Smooth muscle cell (in vitro differentiated cells): Measurements from ENCODE around the gene PHLDB2. TPM values are rescaled to one million over a fixed set of nuclear protein-coding genes. Genes with fewer than 3 reads are reported as not detected.

Experiments
- DNase-seq: peaks from one replicate; lab custom pipeline; 2025; ENCODE audit not compliant: unreplicated experiment; lab: John Stamatoyannopoulos, UW
- H2AFZ ChIP-seq: fragments of 200-600 bp; sonication (generic); 2 replicates; pipeline ENCODE4 v1.6.0; 2016; ENCODE audit warnings: antibody characterized with exemption, low read depth, mild to moderate bottlenecking
- H3F3A ChIP-seq: fragments of 200-600 bp; sonication (generic); 2 replicates; pipeline ENCODE4 v1.6.0; 2017; ENCODE audit warnings: antibody characterized with exemption, low read depth
- H3K27ac ChIP-seq: fragments of 200-600 bp; sonication (generic); 2 replicates; pipeline ENCODE4 v1.5.1; 2016; ENCODE audit warnings: low read depth, mild to moderate bottlenecking
- H3K27me3 ChIP-seq: fragments of 200-600 bp; sonication (generic); 2 replicates; pipeline ENCODE4 v1.6.1; 2016; ENCODE audit warnings: low read depth, mild to moderate bottlenecking
- H3K36me3 ChIP-seq: fragments of 200-600 bp; sonication (generic); 2 replicates; pipeline ENCODE4 v1.5.1; 2016; ENCODE audit warnings: low read depth
- H3K4me1 ChIP-seq: fragments of 200-600 bp; sonication (generic); 2 replicates; pipeline ENCODE4 v1.5.1; 2016; ENCODE audit warnings: low read depth
- H3K4me2 ChIP-seq: fragments of 200-600 bp; sonication (generic); 2 replicates; pipeline ENCODE4 v1.6.0; 2016; ENCODE audit warnings: mild to moderate bottlenecking
- H3K4me3 ChIP-seq: fragments of 200-600 bp; sonication (generic); 2 replicates; pipeline ENCODE4 v1.5.1; 2016; ENCODE audit warnings: mild to moderate bottlenecking
- H3K79me2 ChIP-seq: fragments of 200-600 bp; sonication (generic); 2 replicates; pipeline ENCODE4 v1.6.0; 2016; ENCODE audit warnings: low read depth, mild to moderate bottlenecking
- H3K9ac ChIP-seq: fragments of 200-600 bp; sonication (generic); 2 replicates; pipeline ENCODE4 v1.6.0; 2016; ENCODE audit warnings: low read depth
- H3K9me3 ChIP-seq: fragments of 200-600 bp; sonication (generic); replicated peaks from 2 replicates; pipeline ENCODE4 v1.5.1; 2016; ENCODE audit warnings: low read depth
- H4K20me1 ChIP-seq: fragments of 200-600 bp; sonication (generic); 2 replicates; pipeline ENCODE4 v1.6.0; 2016; ENCODE audit warnings: low read depth
- CTCF ChIP-seq: fragments of 200-600 bp; sonication (generic); IDR thresholded peaks from 2 replicates; pipeline ENCODE4 v1.5.1; 2017; ENCODE audit warnings: borderline replicate concordance, mild to moderate bottlenecking, antibody characterized with exemption; ENCODE audit not compliant: insufficient read depth, poor library complexity, severe bottlenecking
- WGBS: methylation state at CpG from one replicate; pipeline ENCODE4 v1.1.7; 2016; ENCODE audit warnings: low lambda C conversion rate; 5-methylcytosine and 5-hydroxymethylcytosine counted together
- polyA plus RNA-seq: library from polyadenylated mRNA; unstranded; fragments of >200 nt; fragmentation: Nextera tagmentation; extraction: Ambion mirVana; gene quantifications from 2 replicates; pipeline ENCODE4 v1.2.1, GENCODE V29; 2016
- total RNA-seq: library from RNA; depleted of rRNA; stranded (reverse); fragments of >200 nt; gene quantifications from 2 replicates; pipeline ENCODE4 v1.2.3, GENCODE V29; 2014

Gene PHLDB2
- total and polyA plus RNA-seq, 2 experiments from 2014 or later, result 40.5 to 79.7 TPM

- Histone ChIP-seq H4K20me1 (peaks cover 19% of the 10 kb centered on the region), H3K27me3 (no peaks in the 10 kb centered on the region), H3K79me2 (peaks cover 46% of the 10 kb centered on the region), H2AFZ (peak within 1 kb of the TSS; percentile 90), H3K4me3 (peak within 1 kb of the TSS; percentile 72), H3K4me1 (peaks cover 20% of the 10 kb centered on the region), H3F3A (peaks cover 13% of the 10 kb centered on the region), H3K9me3 (no peaks in the 10 kb centered on the region), H3K36me3 (peaks cover 6% of the 10 kb centered on the region), H3K9ac (peak within 1 kb of the TSS; percentile 65), H3K27ac (peak within 1 kb of the TSS; percentile 34), H3K4me2 (peak within 1 kb of the TSS; percentile 88)
- TF ChIP-seq CTCF, result no peak
- 3% methylated on average over 61 of the region's 61 CpGs for WGBS
- peak; percentile 79 for DNase-seq
These were observed 119.7 kb downstream of the PHLDB2 start, which contains the start of gene ABHD10 for GRCh38 chr3:111978583-111979433. ABHD10 (plus strand) TSS chr3:111979026; CDS start chr3:111979062, 36 bp downstream.

GRCh38 chr3:111979434-111980038 is 120.5 kb downstream of the PHLDB2 start:
- Histone ChIP-seq H3K4me2 (peak overlapping the region; percentile 88), H3K4me1 (peaks cover 20% of the 10 kb centered on the region), H3K27ac (no peak overlapping the region)

GRCh38 chr3:111980716-111981456 is 121.8 kb downstream of the PHLDB2 start:
- Histone ChIP-seq H3K4me2 (peak overlapping the region; percentile 88), H3K36me3 (no peaks in the 10 kb centered on the region), H3K4me3 (no peak overlapping the region), H2AFZ (no peak overlapping the region), H3K27me3 (no peaks in the 10 kb centered on the region), H3F3A (peaks cover 10% of the 10 kb centered on the region), H3K4me1 (peaks cover 20% of the 10 kb centered on the region), H3K9ac (peak overlapping the region; percentile 4), H3K9me3 (no peaks in the 10 kb centered on the region), H3K79me2 (peaks cover 46% of the 10 kb centered on the region), H3K27ac (no peak overlapping the region), H4K20me1 (peaks cover 35% of the 10 kb centered on the region)
- TF ChIP-seq CTCF, result no peak
- DNase-seq, result no peak
- WGBS, result 95% methylated on average over 10 of the region's 10 CpGs

More at GRCh38 chr3:111979434-111980038, 120.5 kb downstream of the PHLDB2 start:
- peaks cover 13% of the 10 kb centered on the region for H3F3A ChIP-seq
- no peak for TF ChIP-seq CTCF
- peak overlapping the region; percentile 72 for H3K4me3 ChIP-seq
- WGBS, result 23% methylated on average over 5 of the region's 5 CpGs
- peaks cover 2% of the 10 kb centered on the region for H3K36me3 ChIP-seq
- peaks cover 26% of the 10 kb centered on the region for H4K20me1 ChIP-seq
- peaks cover 46% of the 10 kb centered on the region for H3K79me2 ChIP-seq
- no peak for DNase-seq
- H3K9ac ChIP-seq, result peak overlapping the region; percentile 65
- no peaks in the 10 kb centered on the region for H3K9me3 ChIP-seq
- H3K27me3 ChIP-seq, result no peaks in the 10 kb centered on the region
- peak overlapping the region; percentile 90 for H2AFZ ChIP-seq
